ENCODE results near the gene S100A16.

Gene S100A16, protein sequence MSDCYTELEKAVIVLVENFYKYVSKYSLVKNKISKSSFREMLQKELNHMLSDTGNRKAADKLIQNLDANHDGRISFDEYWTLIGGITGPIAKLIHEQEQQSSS

DNA sequence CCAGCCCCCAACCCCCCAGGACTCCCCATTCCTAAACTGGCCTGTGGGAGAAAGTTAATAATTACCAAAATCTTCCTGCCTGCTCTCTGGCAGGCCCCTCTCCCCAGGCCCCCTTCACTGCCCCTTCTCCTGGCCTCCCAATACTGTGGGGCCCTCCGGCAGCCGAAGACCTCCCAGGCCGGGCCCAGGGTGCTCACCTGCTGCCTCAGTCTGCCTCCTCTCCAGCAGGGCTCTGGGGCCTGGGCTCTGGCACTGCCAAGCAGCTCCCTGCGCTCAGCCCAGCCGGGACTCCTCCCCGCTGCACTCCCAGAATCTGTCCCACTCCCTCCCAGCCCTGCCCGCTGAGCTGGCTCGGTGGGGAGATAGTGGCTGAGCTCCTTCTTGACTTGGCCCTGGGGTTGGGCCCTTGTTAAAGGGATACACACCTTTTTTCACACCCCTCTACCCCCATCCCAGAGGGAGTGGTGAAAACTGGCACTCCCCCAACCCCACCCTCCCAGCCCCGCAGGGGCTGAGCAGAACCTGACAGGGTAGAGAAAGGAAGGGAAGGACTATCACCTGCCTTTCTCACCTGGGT is at the start of gene S100A16:
S100A16 (minus strand) TSS at position 383 of the 577 bp plus-strand sequence. CDS start 4,986 bp downstream, outside the sequence.
- intact Hi-C loops (cut with DNase I; ENCODE audit: low total_unique reads): no loop called here
- no peaks in the 10 kb centered on the region for H3K9me3 ChIP-seq
- peak within 1 kb of the TSS; percentile 67 to 71 for H3K4me3 ChIP-seq
- H3K36me3 ChIP-seq: peaks cover 0 to 2% (median 0%) of the 10 kb centered on the region in 3 donors
- peaks cover 0 to 59% (median 37%) of the 10 kb centered on the region in 4 donors for H3K4me1 ChIP-seq
- DNase-seq: peak; percentile 84 to 94
- peak within 1 kb of the TSS; percentile 94 to 95 for H3K27ac ChIP-seq
- TF ChIP-seq, protein P1, sequence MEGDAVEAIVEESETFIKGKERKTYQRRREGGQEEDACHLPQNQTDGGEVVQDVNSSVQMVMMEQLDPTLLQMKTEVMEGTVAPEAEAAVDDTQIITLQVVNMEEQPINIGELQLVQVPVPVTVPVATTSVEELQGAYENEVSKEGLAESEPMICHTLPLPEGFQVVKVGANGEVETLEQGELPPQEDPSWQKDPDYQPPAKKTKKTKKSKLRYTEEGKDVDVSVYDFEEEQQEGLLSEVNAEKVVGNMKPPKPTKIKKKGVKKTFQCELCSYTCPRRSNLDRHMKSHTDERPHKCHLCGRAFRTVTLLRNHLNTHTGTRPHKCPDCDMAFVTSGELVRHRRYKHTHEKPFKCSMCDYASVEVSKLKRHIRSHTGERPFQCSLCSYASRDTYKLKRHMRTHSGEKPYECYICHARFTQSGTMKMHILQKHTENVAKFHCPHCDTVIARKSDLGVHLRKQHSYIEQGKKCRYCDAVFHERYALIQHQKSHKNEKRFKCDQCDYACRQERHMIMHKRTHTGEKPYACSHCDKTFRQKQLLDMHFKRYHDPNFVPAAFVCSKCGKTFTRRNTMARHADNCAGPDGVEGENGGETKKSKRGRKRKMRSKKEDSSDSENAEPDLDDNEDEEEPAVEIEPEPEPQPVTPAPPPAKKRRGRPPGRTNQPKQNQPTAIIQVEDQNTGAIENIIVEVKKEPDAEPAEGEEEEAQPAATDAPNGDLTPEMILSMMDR (IDR thresholded peaks at IDR 0.05): peak in 1 of 2 experiments; percentile 12
- H3K27me3 ChIP-seq: no peaks in the 10 kb centered on the region

DNA sequence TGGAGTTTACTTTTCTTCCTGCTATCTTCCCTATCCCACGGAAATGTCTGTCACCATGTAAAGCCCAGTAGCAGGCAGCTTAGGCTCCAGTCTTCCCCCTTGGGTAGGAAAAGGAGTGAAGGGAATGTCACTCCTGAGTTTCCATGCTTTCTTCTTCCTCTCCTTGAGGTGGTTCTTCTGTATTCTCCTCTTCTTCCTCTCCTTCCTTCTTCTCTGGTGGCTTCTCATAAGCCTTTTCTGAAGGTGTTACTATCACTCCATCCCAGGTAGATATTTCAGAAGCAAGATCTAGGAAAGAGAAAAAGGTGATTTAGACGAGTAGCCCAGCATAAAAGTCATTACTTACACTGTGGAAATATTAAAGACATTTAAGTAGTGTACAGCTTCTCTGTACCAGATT is 49.3 kb upstream of the S100A16 start:
- peaks cover 66 to 75% (median 68%) of the 10 kb centered on the region in 3 donors for H3K36me3 ChIP-seq
- intact Hi-C loops (cut with DNase I; ENCODE audit: low total_unique reads): no loop called here
- H3K4me1 ChIP-seq: peaks cover 4 to 11% (median 10%) of the 10 kb centered on the region in 4 donors
- no peak overlapping the region for H3K27ac ChIP-seq
- H3K9me3 ChIP-seq: no peaks in the 10 kb centered on the region
- TF ChIP-seq, protein P1 (IDR thresholded peaks at IDR 0.05): no peak
- no peaks in the 10 kb centered on the region for H3K27me3 ChIP-seq
- DNase-seq: no peak
- no peak overlapping the region for H3K4me3 ChIP-seq

DNA sequence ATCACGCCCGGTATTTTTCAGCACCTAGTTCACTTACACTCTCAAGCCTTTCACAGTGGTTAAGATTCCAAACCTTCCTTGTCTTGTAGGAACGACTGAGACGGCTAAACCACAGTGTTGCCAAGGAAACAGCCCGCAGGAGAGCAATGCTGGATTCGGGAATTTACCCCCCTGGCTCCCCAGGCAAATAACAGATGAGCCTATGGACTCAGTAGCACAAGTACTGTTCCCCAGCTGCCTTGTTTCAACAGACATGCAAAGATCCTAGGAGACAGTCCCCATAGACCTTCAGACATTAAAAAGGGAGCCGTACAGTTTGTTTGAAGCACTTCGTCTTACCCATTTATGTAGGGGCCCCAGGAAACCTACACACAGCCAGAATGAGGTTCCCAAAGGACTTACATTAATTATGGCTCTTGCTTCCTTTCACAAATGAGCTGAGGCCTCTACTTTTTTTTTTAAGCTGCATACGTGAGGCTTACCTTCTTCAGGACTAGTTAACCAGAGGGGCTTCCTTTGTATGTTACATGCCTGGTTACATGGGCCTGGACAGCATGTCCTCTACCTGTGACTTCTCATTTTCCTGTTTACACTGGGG is 48.3 kb upstream of the S100A16 start:
- H3K36me3 ChIP-seq: peaks cover 55 to 65% (median 57%) of the 10 kb centered on the region in 3 donors
- TF ChIP-seq, protein P1 (IDR thresholded peaks at IDR 0.05): no peak
- intact Hi-C loops (cut with DNase I; ENCODE audit: low total_unique reads): no loop called here

DNA sequence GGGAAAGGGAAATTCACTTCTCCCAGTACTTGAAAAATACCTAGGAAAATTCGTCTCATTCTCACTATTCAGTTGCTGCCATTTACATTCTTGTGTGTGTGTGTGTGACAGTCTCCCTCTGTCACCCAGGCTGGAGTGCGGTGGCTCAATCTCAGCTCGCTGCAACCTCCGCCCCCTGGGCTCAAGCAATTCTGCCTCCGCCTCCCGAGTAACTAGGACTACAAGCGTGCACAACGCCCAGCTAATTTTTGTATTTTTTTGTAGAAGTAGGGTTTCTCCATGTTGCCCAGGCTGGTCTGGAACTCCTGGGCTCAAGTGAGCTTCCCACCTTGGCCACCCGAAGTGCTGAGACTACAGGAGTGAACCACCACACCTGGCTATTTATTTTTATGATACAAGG is 46.7 kb upstream of the S100A16 start:
- Histone ChIP-seq H3K27me3 (no peaks in the 10 kb centered on the region), H3K9me3 (no peaks in the 10 kb centered on the region), H3K4me3 (peak overlapping the region; percentile 56 to 72), H3K36me3 (peaks cover 40 to 49% (median 42%) of the 10 kb centered on the region in 3 donors), H3K4me1 (peaks cover 4 to 11% (median 10%) of the 10 kb centered on the region in 4 donors), H3K27ac (peak overlapping the region; percentile 88 to 94)
- peak in 1 of 2 donors; percentile 60 for DNase-seq
- TF ChIP-seq, protein P1 (IDR thresholded peaks at IDR 0.05): no peak
- intact Hi-C loops (cut with DNase I; ENCODE audit: low total_unique reads): no loop called here

More for the DNA sequence above, 48.3 kb upstream of the S100A16 start:
- no peaks in the 10 kb centered on the region for H3K27me3 ChIP-seq
- no peak overlapping the region for H3K27ac ChIP-seq
- peaks cover 4 to 11% (median 10%) of the 10 kb centered on the region in 4 donors for H3K4me1 ChIP-seq
- no peaks in the 10 kb centered on the region for H3K9me3 ChIP-seq
- H3K4me3 ChIP-seq: no peak overlapping the region
- DNase-seq: peak in 1 of 2 donors; percentile 28

DNA sequence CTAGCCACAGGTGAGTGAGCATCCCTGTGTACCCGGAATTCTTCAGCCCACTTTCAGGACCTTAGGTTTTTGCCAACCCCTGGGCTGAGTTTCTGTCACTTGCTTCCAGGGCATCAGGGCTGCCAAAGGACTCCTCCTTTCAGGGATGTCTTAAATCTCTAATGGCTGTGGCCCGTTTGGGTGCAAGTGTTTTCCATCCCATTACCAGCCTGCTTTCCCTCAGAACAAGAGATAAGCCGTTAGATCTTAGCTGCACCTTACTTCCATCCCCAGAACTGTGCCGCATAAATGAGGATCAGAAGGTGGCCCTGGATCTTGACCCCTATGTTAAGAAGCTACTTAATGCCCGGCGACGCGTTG is 46.2 kb upstream of the S100A16 start:
- peak overlapping the region; percentile 88 to 94 for H3K27ac ChIP-seq
- TF ChIP-seq, protein P1 (IDR thresholded peaks at IDR 0.05): no peak
- intact Hi-C loops (cut with DNase I; ENCODE audit: low total_unique reads): no loop called here
- DNase-seq: no peak
- peak overlapping the region; percentile 56 to 72 for H3K4me3 ChIP-seq
- H3K9me3 ChIP-seq: no peaks in the 10 kb centered on the region
- H3K36me3 ChIP-seq: peaks cover 35 to 44% (median 37%) of the 10 kb centered on the region in 3 donors
- no peaks in the 10 kb centered on the region for H3K27me3 ChIP-seq
- H3K4me1 ChIP-seq: peaks cover 4 to 11% (median 10%) of the 10 kb centered on the region in 4 donors
